Cardiac atrium fibroblast (primary cell): ENCODE measurements around the gene CD4. TPM values are rescaled to one million over a fixed set of nuclear protein-coding genes. Genes with fewer than 3 reads are reported as not detected.

Experiments used
- total RNA-seq: library from RNA; depleted of rRNA; stranded (reverse); fragments of >200 nt; gene quantifications from 2 replicates; pipeline ENCODE4 v1.2.3, GENCODE V29; 2015

CD4 gene
- total RNA-seq: 2.6 and 2.9 TPM in 2 replicates

DNA sequence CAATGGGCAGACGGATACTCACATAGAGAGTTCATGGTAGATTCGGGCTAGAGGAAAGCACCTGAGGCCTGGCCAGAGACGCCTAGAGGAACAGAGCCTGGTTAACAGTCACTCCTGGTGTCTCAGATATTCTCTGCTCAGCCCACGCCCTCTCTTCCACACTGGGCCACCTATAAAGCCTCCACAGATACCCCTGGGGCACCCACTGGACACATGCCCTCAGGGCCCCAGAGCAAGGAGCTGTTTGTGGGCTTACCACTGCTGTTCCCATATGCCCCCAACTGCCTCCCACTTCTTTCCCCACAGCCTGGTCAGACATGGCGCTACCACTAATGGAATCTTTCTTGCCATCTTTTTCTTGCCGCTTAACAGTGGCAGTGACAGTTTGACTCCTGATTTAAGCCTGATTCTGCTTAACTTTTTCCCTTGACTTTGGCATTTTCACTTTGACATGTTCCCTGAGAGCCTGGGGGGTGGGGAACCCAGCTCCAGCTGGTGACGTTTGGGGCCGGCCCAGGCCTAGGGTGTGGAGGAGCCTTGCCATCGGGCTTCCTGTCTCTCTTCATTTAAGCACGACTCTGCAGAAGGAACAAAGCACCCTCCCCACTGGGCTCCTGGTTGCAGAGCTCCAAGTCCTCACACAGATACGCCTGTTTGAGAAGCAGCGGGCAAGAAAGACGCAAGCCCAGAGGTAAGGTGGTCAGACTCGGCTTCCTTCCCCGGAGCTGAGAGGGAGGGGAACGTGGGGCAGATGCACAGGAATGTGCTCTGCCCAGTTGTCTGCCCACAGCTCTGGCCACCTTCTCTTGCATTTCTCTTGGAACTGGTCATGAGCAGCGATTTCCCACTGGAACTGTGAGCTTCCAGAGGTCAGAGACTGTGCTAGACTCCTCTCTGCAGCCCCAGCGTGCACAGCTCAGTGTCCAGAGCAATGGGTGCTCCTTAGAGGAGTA, at the start of gene CD4:
Gene CD4, plus strand, starts transcription at position 557 of the 953 bp plus-strand sequence. CDS start 10,611 bp downstream, outside the sequence.

GRCh38 chr12:6752921-6753771, 36.2 kb upstream of the CD4 start, which contains the start of gene MLF2:
Gene MLF2, minus strand, starts transcription at chr12:6753141. Its CDS starts 807 bp downstream, at chr12:6752334.

GRCh38 chr12:6765634-6766581, 23.4 kb upstream of the CD4 start, which contains the start of gene PTMS:
Gene PTMS, plus strand, starts transcription at chr12:6766363. Its CDS starts 343 bp downstream, at chr12:6766706.

GRCh38 chr12:6772331-6772695, 17.0 kb upstream of the CD4 start, which contains the start of gene LAG3:
Gene LAG3, plus strand, starts transcription at chr12:6772520. Its CDS starts 333 bp downstream, at chr12:6772853.

GRCh38 chr12:6821591-6822425, 32.5 kb downstream of the CD4 start, which contains the start of gene GPR162:
Gene GPR162, plus strand, starts transcription at chr12:6821821. Its CDS starts 2,078 bp downstream, at chr12:6823899.

DNA sequence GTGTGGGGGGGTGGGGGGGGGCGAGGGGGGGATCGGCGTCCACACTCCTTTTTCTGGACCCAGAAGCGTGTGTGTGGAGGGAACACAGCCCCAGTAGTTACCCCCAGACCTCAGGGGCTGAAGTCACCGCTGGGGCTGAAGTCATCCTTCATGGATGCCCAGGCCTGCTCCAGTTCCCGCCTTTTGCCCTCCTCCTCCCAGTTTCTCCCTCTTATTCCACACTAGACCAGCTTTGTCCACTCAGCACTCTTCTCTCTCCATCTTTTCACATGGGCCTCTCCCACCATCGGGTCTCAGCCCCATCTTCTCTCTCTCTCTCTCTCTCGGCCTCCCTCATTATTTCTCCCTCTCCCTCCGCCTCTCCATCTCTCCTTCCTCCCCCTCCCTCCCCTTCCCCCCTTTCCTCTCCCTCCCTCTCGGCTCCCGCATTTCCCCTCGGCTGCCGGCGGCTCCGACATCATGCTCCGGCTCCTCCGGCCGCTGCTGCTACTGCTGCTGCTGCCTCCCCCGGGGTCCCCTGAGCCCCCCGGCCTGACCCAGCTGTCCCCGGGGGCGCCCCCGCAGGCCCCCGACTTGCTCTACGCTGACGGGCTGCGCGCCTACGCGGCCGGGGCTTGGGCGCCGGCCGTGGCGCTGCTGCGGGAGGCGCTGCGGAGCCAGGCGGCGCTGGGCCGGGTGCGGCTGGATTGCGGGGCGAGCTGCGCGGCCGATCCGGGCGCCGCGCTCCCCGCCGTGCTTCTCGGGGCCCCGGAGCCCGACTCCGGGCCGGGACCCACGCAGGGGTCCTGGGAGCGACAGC, 38.9 kb downstream of the CD4 start, which contains the start of gene P3H3:
Gene P3H3, plus strand, starts transcription at position 426 of the 799 bp plus-strand sequence. Its CDS starts 34 bp downstream, at position 460.

GRCh38 chr12:6840761-6841515, 51.6 kb downstream of the CD4 start, which contains the start of gene GNB3:
Gene GNB3, plus strand, starts transcription at chr12:6840925. Its CDS starts 363 bp downstream, at chr12:6841288.

DNA sequence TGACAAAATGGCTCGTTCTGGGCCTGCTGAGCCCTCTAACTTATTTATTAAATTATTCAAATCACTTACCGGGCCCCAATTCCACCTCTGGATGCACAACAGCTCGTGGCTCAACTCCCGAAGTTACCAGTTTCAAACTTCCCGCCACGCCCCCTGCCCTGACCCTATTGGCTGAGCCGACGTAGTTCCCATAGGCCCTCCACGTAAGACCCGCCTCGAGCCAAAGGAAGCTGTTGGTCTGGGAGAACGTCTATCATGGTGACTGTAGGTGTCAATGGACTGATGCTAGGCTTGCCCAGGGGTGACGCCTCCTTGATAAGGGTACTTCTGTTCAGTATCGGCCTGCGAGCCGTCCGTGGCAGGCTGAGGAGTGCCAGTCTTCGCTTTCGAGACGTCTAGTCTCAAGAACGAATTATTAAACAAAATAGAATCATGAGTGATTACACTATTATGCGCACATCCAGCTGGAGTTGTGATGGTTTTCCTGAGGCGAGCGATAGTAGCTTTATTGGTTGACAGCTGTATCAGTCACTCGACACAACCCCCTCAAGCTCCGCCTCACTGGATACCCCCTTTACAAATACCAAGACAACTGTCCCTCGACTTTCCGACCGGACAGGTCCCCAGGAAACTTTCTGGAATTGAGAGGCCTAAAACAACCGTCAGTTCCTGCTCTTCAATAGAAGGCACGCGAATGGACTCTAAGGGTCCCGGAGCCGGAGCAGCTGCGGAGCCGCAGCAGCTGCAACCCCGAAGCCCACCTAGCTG, 62.0 kb downstream of the CD4 start, which contains the start of gene CDCA3:
Gene CDCA3, minus strand, starts transcription at position 134 of the 768 bp plus-strand sequence. CDS start 334 bp downstream, outside the sequence.

DNA sequence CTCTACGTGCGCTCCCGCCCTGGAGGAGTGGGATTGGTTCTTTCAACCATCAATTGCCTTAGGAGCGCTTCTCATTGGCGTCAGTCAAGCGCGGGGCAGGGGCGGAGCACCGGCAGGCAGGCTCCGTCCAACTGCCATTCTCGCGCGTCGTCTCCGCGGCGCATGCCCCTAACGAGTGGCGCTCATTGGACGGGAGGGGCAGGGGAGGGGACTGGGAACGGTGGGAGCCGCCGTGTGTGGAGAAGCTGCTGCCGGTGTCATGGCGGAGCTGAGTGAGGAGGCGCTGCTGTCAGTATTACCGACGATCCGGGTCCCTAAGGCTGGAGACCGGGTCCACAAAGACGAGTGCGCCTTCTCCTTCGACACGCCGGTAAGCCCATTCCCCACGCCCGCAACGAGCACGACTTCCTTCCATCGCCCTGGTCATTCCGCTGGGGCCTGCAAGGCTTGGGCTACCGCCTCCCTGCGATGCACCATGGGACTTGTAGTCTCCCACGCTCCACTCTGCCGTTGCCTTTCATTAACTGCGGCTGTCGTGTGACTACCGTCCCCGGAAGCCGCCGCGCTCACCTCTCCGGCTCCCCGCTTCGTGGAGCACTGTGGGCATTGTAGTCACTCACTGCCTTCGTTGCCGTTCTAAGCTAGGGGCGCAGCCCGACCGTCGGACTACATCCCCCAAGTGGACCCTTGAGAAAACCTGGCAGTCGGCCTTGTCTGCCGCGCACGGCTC, 62.8 kb downstream of the CD4 start, which contains the start of gene USP5:
Gene USP5, plus strand, starts transcription at position 230 of the 730 bp plus-strand sequence. Its CDS starts 30 bp downstream, at position 260.

GRCh38 chr12:6867413-6868210, 78.3 kb downstream of the CD4 start, which contains the start of gene TPI1:
Gene TPI1, plus strand, starts transcription at chr12:6867531. Its CDS starts 36 bp downstream, at chr12:6867567.

Other genes starting within 250 kb of the CD4 start
- gene IFFO1, start 233.5 kb upstream of the CD4 start, total RNA-seq: 11.7 and 12.3 TPM in 2 replicates
- gene NOP2, start 221.2 kb upstream of the CD4 start, total RNA-seq: 20.1 and 27.1 TPM in 2 replicates
- 144 and 191 TPM in 2 replicates for gene CHD4, start 182.1 kb upstream of the CD4 start, total RNA-seq
- not detected in 2 replicates for gene LPAR5, start 153.6 kb upstream of the CD4 start, total RNA-seq
- gene ACRBP, start 142.1 kb upstream of the CD4 start, total RNA-seq: 0.32 TPM in 1 of 2 replicates, not detected in the other
- gene ING4, start 126.4 kb upstream of the CD4 start, total RNA-seq: 20.8 and 26.9 TPM in 2 replicates
- 25.1 and 33.4 TPM in 2 replicates for gene ZNF384, start 100.2 kb upstream of the CD4 start, total RNA-seq
- gene PIANP, start 88.7 kb upstream of the CD4 start, total RNA-seq: not detected in 2 replicates
- 85.7 and 96.7 TPM in 2 replicates for gene COPS7A, start 65.5 kb upstream of the CD4 start, total RNA-seq
- 194 and 295 TPM in 2 replicates for gene MLF2, start 36.4 kb upstream of the CD4 start, total RNA-seq
- 162 and 171 TPM in 2 replicates for gene PTMS, start 23.2 kb upstream of the CD4 start, total RNA-seq
- 0.16 TPM in 1 of 2 replicates, not detected in the other for gene LAG3, start 17.0 kb upstream of the CD4 start, total RNA-seq
- 2.6 and 7.0 TPM in 2 replicates for gene GPR162, start 32.3 kb downstream of the CD4 start, total RNA-seq
- 33.7 and 53.1 TPM in 2 replicates for gene P3H3, start 38.9 kb downstream of the CD4 start, total RNA-seq
- gene GNB3, start 51.4 kb downstream of the CD4 start, total RNA-seq: 2.5 TPM in 1 of 2 replicates, not detected in the other
- 8.3 and 16.2 TPM in 2 replicates for gene CDCA3, start 61.8 kb downstream of the CD4 start, total RNA-seq
- gene USP5, start 62.6 kb downstream of the CD4 start, total RNA-seq: 48.9 and 59.5 TPM in 2 replicates
- 2,290 and 2,319 TPM in 2 replicates for gene TPI1, start 78.0 kb downstream of the CD4 start, total RNA-seq
- gene SPSB2, start 83.8 kb downstream of the CD4 start, total RNA-seq: 2.4 and 3.8 TPM in 2 replicates
- gene LRRC23, start 115.3 kb downstream of the CD4 start, total RNA-seq: 7.2 and 8.1 TPM in 2 replicates
- 35.2 and 59.6 TPM in 2 replicates for gene ENO2, start 125.1 kb downstream of the CD4 start, total RNA-seq
- 11.5 and 19.7 TPM in 2 replicates for gene ATN1, start 138.4 kb downstream of the CD4 start, total RNA-seq
- not detected in 2 replicates for gene RNU7-1, start 154.3 kb downstream of the CD4 start, total RNA-seq
- gene C12orf57, start 154.5 kb downstream of the CD4 start, total RNA-seq: 260 and 364 TPM in 2 replicates
- under 0.01 TPM in 1 of 2 replicates, not detected in the other for gene PTPN6, start 161.8 kb downstream of the CD4 start, total RNA-seq
- 224 and 241 TPM in 2 replicates for gene PHB2, start 181.1 kb downstream of the CD4 start, total RNA-seq
- 20.4 and 34.0 TPM in 2 replicates for gene EMG1, start 181.4 kb downstream of the CD4 start, total RNA-seq
- 26.4 and 29.3 TPM in 2 replicates for gene LPCAT3, start 228.9 kb downstream of the CD4 start, total RNA-seq